CD4-positive, CD25-positive, alpha-beta regulatory T cell (primary cell): Measurements from ENCODE around the gene L3MBTL3. TPM values are rescaled to one million over a fixed set of nuclear protein-coding genes. Genes with fewer than 3 reads are reported as not detected.
"Not testable (repeated sequence)": the region's sequence is repeated elsewhere in the genome, so short reads cannot be mapped to it uniquely, and the experiment has no call there.

ENCODE experiments used
- ATAC-seq, 2 donors: fragments of 150-1000 bp; cut with Tn5 transposase; one replicate each; pipeline ENCODE4 v1.10.0; 2021; ENCODE audit warnings: low read depth in 2 of 2, moderate number of reproducible peaks in 2 of 2, moderate library complexity in 1 of 2
- DNase-seq, 3 donors: peaks; one replicate each; pipeline versions ENCODE4 v3.0.0 to v3.0.0-alpha.2; 2012 to 2022; ENCODE audit warnings: mixed read lengths in 1 of 3
- H3K27ac ChIP-seq: one replicate; pipeline ENCODE4 v1.7.0; 2013; ENCODE audit warnings: mild to moderate bottlenecking, low read length; ENCODE audit not compliant: insufficient read depth, poor library complexity, severe bottlenecking
- H3K27me3 ChIP-seq: one replicate; pipeline ENCODE4 v1.7.0; 2013; ENCODE audit warnings: low read length; ENCODE audit not compliant: control insufficient read depth, insufficient read depth
- H3K36me3 ChIP-seq: one replicate; pipeline ENCODE4 v1.7.0; 2013; ENCODE audit warnings: mild to moderate bottlenecking, low read length, moderate library complexity; ENCODE audit not compliant: control insufficient read depth, insufficient read depth
- H3K4me1 ChIP-seq: 2 replicates; pipeline ENCODE4 v1.7.0; 2013; ENCODE audit warnings: mild to moderate bottlenecking, low read length; ENCODE audit not compliant: insufficient read depth, control insufficient read depth, poor library complexity, severe bottlenecking
- H3K4me3 ChIP-seq: one replicate; pipeline ENCODE4 v1.7.0; 2013; ENCODE audit warnings: low read depth, mild to moderate bottlenecking, low read length, moderate library complexity
- H3K9me3 ChIP-seq, 2 experiments: 1 replicate in 1 of 2; 2 replicates in 1 of 2; pipeline ENCODE4 v1.7.0; 2013; ENCODE audit warnings: low read length in 2 of 2, mild to moderate bottlenecking in 1 of 2, moderate library complexity in 1 of 2; ENCODE audit not compliant: control insufficient read depth in 2 of 2
- H3K27ac Mint-ChIP-seq, 3 donors: one replicate each; pipeline ENCODE4 v1.8.0; 2020 to 2022; ENCODE audit warnings: mild to moderate bottlenecking in 3 of 3, mixed read lengths in 3 of 3, moderate library complexity in 2 of 3
- H3K27me3 Mint-ChIP-seq: one replicate; pipeline ENCODE4 v1.8.0; 2022; ENCODE audit warnings: mild to moderate bottlenecking, mixed read lengths
- H3K36me3 Mint-ChIP-seq: one replicate; pipeline ENCODE4 v1.8.0; 2020; ENCODE audit warnings: mixed read lengths
- H3K4me1 Mint-ChIP-seq, 4 donors: one replicate each; pipeline ENCODE4 v1.8.0; 2020 to 2022; ENCODE audit warnings: mixed read lengths in 4 of 4, mild to moderate bottlenecking in 1 of 4
- H3K4me3 Mint-ChIP-seq, 4 donors: one replicate each; pipeline ENCODE4 v1.8.0; 2020 to 2022; ENCODE audit warnings: mild to moderate bottlenecking in 4 of 4, mixed read lengths in 4 of 4, moderate library complexity in 3 of 4
- H3K9me3 Mint-ChIP-seq, 7 donors: one replicate each; pipeline ENCODE4 v1.8.0; 2020 to 2022; ENCODE audit warnings: mixed read lengths in 7 of 7, mild to moderate bottlenecking in 3 of 7, moderate library complexity in 2 of 7
- polyA plus RNA-seq, 4 donors: library from polyadenylated mRNA; unstranded; fragments of 300-500 nt; fragmentation: Illumina TruSeq; gene quantifications; one replicate each; pipeline ENCODE4 v1.2.3, GENCODE V29; 2021
- total RNA-seq: library from RNA; stranded (reverse); gene quantifications from one replicate; pipeline ENCODE4 v1.2.3, GENCODE V29; 2022

The L3MBTL3 gene
- total and polyA plus RNA-seq, 5 donors from 2014 or later: 5.2 to 66.4 (median 7.8) TPM

GRCh38 chr6:130167655-130168054, 149.3 kb downstream of the L3MBTL3 start:
- Histone ChIP-seq H3K27ac (no peak overlapping the region), H3K4me3 (no peak overlapping the region), H3K9me3 (peaks cover 0 to 3% of the 10 kb centered on the region in 2 experiments), H3K36me3 (peaks cover 5% of the 10 kb centered on the region), H3K27me3 (no peaks in the 10 kb centered on the region), H3K4me1 (no peaks in the 10 kb centered on the region)
- Mint-ChIP-seq H3K27me3 (no peaks in the 10 kb centered on the region), H3K4me1 (peaks cover 10 to 20% (median 15%) of the 10 kb centered on the region in 4 donors), H3K36me3 (peaks cover 47% of the 10 kb centered on the region), H3K9me3 (peaks cover 0 to 31% (median 12%) of the 10 kb centered on the region in 7 donors), H3K27ac (no peak overlapping the region), H3K4me3 (no peak overlapping the region)
- ATAC-seq (no peak), DNase-seq (no peak)

GRCh38 chr6:130170160-130170559, 151.8 kb downstream of the L3MBTL3 start:
- peaks cover 43% of the 10 kb centered on the region for H3K36me3 Mint-ChIP-seq
- not testable (repeated sequence) for ATAC-seq, H3K27me3 ChIP-seq, H3K27me3 Mint-ChIP-seq, H3K4me3 ChIP-seq, H3K4me3 Mint-ChIP-seq, DNase-seq, H3K36me3 ChIP-seq, H3K4me1 ChIP-seq, H3K27ac ChIP-seq, H3K9me3 ChIP-seq
- peaks cover 9 to 15% (median 11%) of the 10 kb centered on the region in 4 donors for H3K4me1 Mint-ChIP-seq
- peak overlapping the region in 1 of 3 donors; percentile 74 for H3K27ac Mint-ChIP-seq
- peaks cover 0 to 33% (median 8%) of the 10 kb centered on the region in 7 donors for H3K9me3 Mint-ChIP-seq

- not testable (repeated sequence) for H3K36me3 ChIP-seq, H3K27ac Mint-ChIP-seq
- peaks cover 5 to 11% (median 9%) of the 10 kb centered on the region in 4 donors for H3K4me1 Mint-ChIP-seq
Observed at GRCh38 chr6:130173377-130174004, 155.1 kb downstream of the L3MBTL3 start.

GRCh38 chr6:130176378-130176777, 158.0 kb downstream of the L3MBTL3 start:
- Mint-ChIP-seq H3K9me3 (peaks cover 0 to 18% (median 3%) of the 10 kb centered on the region in 7 donors), H3K4me1 (peaks cover 5 to 17% (median 10%) of the 10 kb centered on the region in 4 donors), H3K4me3 (peak overlapping the region in 1 of 4 donors; percentile 40), H3K36me3 (peaks cover 30% of the 10 kb centered on the region), H3K27ac (peak overlapping the region in 1 of 3 donors; percentile 37), H3K27me3 (no peaks in the 10 kb centered on the region)
- Histone ChIP-seq H3K36me3 (peaks cover 6% of the 10 kb centered on the region), H3K9me3 (peaks cover 0 to 7% of the 10 kb centered on the region in 2 experiments), H3K4me1 (no peaks in the 10 kb centered on the region), H3K27ac (no peak overlapping the region), H3K27me3 (no peaks in the 10 kb centered on the region), H3K4me3 (no peak overlapping the region)
- no peak for ATAC-seq
- DNase-seq: no peak

More at GRCh38 chr6:130173377-130174004, 155.1 kb downstream of the L3MBTL3 start:
- not testable (repeated sequence) for H3K27me3 Mint-ChIP-seq, H3K27me3 ChIP-seq, H3K4me1 ChIP-seq, H3K4me3 ChIP-seq, H3K9me3 ChIP-seq, H3K27ac ChIP-seq, H3K4me3 Mint-ChIP-seq, ATAC-seq, DNase-seq
- peaks cover 0 to 30% (median 7%) of the 10 kb centered on the region in 7 donors for H3K9me3 Mint-ChIP-seq
- peaks cover 35% of the 10 kb centered on the region for H3K36me3 Mint-ChIP-seq

- H3K36me3 ChIP-seq: peaks cover 9% of the 10 kb centered on the region
- H3K27me3 Mint-ChIP-seq: no peaks in the 10 kb centered on the region
- H3K9me3 ChIP-seq: no peaks in the 10 kb centered on the region
- no peak overlapping the region for H3K4me3 ChIP-seq
- no peak for ATAC-seq
- peaks cover 0 to 2% (median 0%) of the 10 kb centered on the region in 7 donors for H3K9me3 Mint-ChIP-seq
- DNase-seq: no peak
- H3K4me3 Mint-ChIP-seq: no peak overlapping the region
- no peak overlapping the region for H3K27ac ChIP-seq
- peaks cover 2 to 34% (median 19%) of the 10 kb centered on the region in 4 donors for H3K4me1 Mint-ChIP-seq
- H3K27ac Mint-ChIP-seq: no peak overlapping the region
- H3K4me1 ChIP-seq: peaks cover 5% of the 10 kb centered on the region
- H3K27me3 ChIP-seq: no peaks in the 10 kb centered on the region
- peaks cover 19% of the 10 kb centered on the region for H3K36me3 Mint-ChIP-seq
Observed at GRCh38 chr6:130178692-130179091, 160.3 kb downstream of the L3MBTL3 start.

GRCh38 chr6:130182466-130182865, 164.1 kb downstream of the L3MBTL3 start:
- Mint-ChIP-seq H3K36me3 (peaks cover 10% of the 10 kb centered on the region), H3K27ac (peak overlapping the region in 2 of 3 donors; percentile 67 to 92), H3K4me1 (peaks cover 25 to 56% (median 39%) of the 10 kb centered on the region in 4 donors), H3K4me3 (peak overlapping the region in 1 of 4 donors; percentile 88), H3K9me3 (peaks cover 0 to 2% (median 0%) of the 10 kb centered on the region in 7 donors), H3K27me3 (no peaks in the 10 kb centered on the region)
- H3K4me3 ChIP-seq: peak overlapping the region; percentile 21
- no peak for DNase-seq
- H3K4me1 ChIP-seq: peaks cover 15% of the 10 kb centered on the region
- no peak overlapping the region for H3K27ac ChIP-seq
- no peaks in the 10 kb centered on the region for H3K9me3 ChIP-seq
- peaks cover 5% of the 10 kb centered on the region for H3K36me3 ChIP-seq
- H3K27me3 ChIP-seq: no peaks in the 10 kb centered on the region
- ATAC-seq: no peak

- Mint-ChIP-seq H3K4me1 (peaks cover 27 to 67% (median 45%) of the 10 kb centered on the region in 4 donors), H3K36me3 (peaks cover 14% of the 10 kb centered on the region), H3K9me3 (peaks cover 0 to 2% (median 0%) of the 10 kb centered on the region in 7 donors), H3K27me3 (no peaks in the 10 kb centered on the region), H3K4me3 (peak overlapping the region; percentile 39 to 78 (median 68)), H3K27ac (peak overlapping the region; percentile 67 to 92 (median 83))
- H3K36me3 ChIP-seq: peaks cover 5% of the 10 kb centered on the region
- no peaks in the 10 kb centered on the region for H3K9me3 ChIP-seq
- H3K27me3 ChIP-seq: no peaks in the 10 kb centered on the region
- DNase-seq (peak; percentile 15 to 83 (median 73)), ATAC-seq (peak; percentile 76 to 77)
- peak overlapping the region; percentile 78 for H3K27ac ChIP-seq
- peaks cover 15% of the 10 kb centered on the region for H3K4me1 ChIP-seq
- peak overlapping the region; percentile 74 for H3K4me3 ChIP-seq
Observed at GRCh38 chr6:130183271-130184222, 165.2 kb downstream of the L3MBTL3 start.
